Measurements from ENCODE around the gene SSX3.
"Not testable (repeated sequence)": the region's sequence is repeated elsewhere in the genome, so short reads cannot be mapped to it uniquely, and the experiment has no call there.

The SSX3 gene

DNA sequence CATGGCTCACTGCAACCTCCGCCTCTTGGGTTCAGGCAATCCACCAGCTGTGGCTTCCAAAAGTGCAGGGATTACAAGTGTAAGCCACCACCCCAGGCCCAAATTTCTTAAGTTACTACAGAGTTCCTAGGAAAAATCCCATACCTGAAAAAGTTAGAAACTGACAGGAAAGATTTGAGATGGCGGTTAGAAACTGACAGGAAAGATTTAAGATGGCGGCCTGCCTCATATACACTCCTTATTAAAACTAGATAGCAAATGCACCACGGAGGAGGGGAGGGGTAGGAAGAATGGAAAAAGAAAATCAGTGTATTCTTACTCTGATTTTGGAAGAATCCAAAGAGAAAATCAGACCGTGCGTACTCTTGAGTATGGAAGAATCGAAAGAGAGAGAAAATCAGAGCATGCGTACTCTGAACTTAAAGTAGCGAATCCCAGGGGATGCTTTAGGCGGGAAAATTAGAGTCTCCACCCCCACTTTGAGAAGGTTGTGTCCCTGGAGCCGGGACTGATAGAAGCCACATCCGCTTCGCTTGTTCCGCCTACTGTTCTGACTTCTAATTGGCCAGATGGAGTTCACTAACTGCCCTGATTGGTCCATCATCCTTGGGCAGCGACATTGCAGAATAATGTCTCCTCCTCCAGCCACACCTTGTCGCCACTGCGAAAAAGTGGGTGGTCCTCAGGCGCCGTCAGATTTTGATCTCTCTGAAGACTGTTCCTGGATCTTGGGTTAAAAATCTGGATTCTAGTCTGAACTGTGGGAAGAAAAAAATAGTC lies at the start of gene SSX3:
SSX3 (minus strand) TSS at position 389 of the 780 bp plus-strand sequence. CDS start 1,454 bp downstream, outside the sequence.
- not testable (repeated sequence) for DNase-seq (ENCODE audit: low read depth, low spot score)

DNA sequence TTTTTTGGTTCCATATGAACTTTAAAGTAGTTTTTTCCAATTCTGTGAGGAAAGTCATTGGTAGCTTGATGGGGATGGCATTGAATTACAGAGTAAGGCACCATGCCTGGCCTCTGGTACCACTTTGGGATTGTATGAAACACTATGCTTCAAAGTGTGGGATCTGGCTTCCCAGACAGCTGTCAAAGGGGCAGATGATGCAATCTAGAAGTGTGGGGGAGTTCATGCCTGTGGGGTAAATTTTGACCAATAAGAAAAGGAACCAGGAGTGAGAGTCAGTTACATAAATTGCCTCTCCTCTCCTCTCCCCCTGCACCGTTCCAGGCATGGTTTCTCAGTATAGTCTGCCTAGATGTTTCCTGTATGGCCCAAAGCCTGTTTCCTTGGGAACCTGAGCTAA lies 41.3 kb upstream of the SSX3 start:
- not testable (repeated sequence) for DNase-seq (ENCODE audit: low read depth, low spot score)

DNA sequence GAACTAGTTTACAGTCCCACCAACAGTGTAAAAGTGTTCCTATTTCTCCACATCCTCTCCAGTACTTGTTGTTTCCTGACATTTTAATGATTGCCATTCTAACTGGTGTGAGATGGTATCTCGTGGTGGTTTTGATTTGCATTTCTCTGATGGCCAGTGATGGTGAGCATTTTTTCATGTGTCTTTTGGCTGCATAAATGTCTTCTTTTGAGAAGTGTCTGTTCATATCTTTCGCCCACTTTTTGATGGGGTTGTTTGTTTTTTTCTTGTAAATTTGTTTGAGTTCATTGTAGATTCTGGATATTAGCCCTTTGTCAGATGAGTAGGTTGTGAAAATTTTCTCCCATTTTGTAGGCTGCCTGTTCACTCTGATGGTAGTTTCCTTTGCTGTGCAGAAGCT lies 40.4 kb upstream of the SSX3 start:
- not testable (repeated sequence) for DNase-seq (ENCODE audit: low read depth, low spot score)

DNA sequence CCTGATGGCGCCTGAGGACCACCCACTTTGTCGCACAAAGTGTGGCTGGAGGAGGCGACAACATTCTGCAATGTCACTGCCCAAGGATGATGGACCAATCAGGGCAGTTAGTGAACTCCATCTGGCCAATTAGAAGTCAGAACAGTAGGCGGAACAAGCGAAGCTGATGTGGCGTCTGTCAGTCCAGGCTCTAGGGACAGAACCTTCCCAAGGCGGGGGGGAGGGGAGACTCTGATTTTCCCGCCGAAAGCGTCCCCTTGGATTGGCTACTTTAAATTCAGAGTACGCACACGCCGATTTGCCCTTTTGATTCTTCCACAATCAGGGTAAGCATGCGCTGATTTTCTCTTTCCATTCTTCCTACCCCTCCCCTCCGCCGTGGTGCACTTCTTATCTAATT lies 26.7 kb upstream of the SSX3 start, which contains the start of gene SSX4:
SSX4 (plus strand) TSS at position 301 of the 400 bp plus-strand sequence. CDS start 515 bp downstream, outside the sequence.
- DNase-seq (ENCODE audit: low read depth, low spot score) = not testable (repeated sequence)

DNA sequence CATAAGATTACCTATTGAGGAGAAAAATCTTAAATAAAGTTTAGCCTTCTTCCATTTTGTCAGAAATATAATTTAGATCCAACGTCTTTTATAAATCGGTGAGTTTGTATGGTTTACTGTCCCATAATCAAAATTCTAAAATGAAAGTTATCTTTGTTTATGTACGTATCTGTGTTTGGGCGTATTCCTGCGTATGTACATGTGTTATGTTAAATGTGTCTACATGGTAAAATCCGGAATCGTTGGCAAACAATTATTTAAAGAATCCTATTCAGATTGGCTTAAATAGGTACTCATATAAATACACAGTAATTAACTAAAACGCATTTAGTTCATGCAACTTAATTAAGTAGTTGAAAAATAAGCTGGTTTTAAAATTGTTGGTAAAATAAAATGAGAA lies 13.9 kb upstream of the SSX3 start:
- not testable (repeated sequence) for DNase-seq (ENCODE audit: low read depth, low spot score)

DNA sequence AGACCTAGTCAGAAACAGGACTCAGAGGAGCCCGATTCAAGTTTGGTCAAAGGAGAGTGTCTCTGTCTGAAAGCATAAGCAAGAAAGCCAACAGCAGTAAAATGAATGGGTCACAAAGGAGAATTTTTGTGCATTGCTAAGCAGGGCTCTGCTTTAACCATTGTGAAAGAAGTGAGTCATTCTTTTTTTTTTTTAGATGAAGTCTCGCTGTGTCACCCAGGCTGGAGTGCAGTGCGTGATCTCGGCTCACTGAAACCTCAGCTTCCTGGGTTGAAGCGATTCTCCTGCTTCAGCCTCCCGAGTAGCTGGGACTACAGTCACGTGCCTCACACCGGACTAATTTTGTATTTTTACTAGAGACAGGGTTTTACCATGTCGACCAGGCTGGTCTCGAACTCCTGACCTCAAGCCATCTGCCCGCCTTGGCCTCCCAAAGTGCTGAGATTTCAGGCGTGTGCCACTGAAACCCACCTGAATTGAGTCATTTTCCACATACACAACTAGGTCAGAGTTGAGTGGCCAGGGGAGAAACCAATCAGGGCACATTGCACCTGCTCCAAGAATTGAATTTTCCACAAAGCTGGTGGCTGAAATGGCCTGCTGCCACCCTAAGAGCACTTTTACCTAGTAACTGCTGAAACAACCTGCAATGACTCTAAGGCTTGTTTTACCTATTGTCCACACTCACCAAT lies 11.4 kb upstream of the SSX3 start:
- DNase-seq (ENCODE audit: low read depth, low spot score) = not testable (repeated sequence)

GRCh38 chrX:48359281-48359680 lies 2.8 kb upstream of the SSX3 start:
- not testable (repeated sequence) for DNase-seq (ENCODE audit: low read depth, low spot score)

- DNase-seq (ENCODE audit: low read depth, low spot score) = no peak
These were observed 1.2 kb upstream of the SSX3 start for GRCh38 chrX:48357681-48358080.

GRCh38 chrX:48346059-48346458 lies 10.4 kb downstream of the SSX3 start:
- DNase-seq (ENCODE audit: low read depth, low spot score) = not testable (repeated sequence)

DNA sequence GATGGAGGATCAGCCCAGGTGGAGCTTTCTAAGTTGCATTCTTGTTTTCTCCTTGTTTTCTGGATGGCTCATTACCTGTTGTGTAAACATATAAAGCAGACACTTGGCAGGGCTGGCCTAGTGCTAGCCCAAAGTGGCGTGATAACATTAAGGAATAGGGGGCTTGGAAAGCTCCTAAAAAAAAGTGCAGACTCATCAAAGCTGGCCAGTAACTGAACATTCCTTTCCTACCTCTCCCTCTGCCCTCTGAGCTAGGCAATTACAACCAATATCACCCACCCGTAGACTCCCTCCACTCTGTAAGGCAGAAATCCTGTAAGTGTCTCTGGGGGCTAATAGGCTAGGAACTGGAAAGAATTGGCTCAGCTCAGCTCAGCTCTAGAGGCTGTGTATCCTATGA lies 42.5 kb downstream of the SSX3 start:
- DNase-seq (ENCODE audit: low read depth, low spot score) = not testable (repeated sequence)

- no peak for DNase-seq (ENCODE audit: low read depth, low spot score)
These were observed 50.3 kb downstream of the SSX3 start for GRCh38 chrX:48306175-48306574.

Data from astrocyte of the hippocampus (primary cell).